Activated naive CD8-positive, alpha-beta T cell treated with anti-CD3 and anti-CD28 coated beads, Interleukin-2, amount 50 U/mL, for 24 hours (primary cell): ENCODE data around the gene TMEM132D.
"Not testable (repeated sequence)": the region's sequence is repeated elsewhere in the genome, so short reads cannot be mapped to it uniquely, and the experiment has no call there.

Experiments
- ATAC-seq: fragments of 150-1000 bp; cut with Tn5 transposase; one replicate; pipeline ENCODE4 v1.10.0; 2021
- DNase-seq: peaks from one replicate; pipeline ENCODE4 v3.0.0; 2021
- H3K27ac Mint-ChIP-seq: one replicate; pipeline ENCODE4 v1.8.0; 2021; ENCODE audit warnings: mild to moderate bottlenecking, mixed read lengths
- H3K27me3 Mint-ChIP-seq: one replicate; pipeline ENCODE4 v1.8.0; 2021; ENCODE audit warnings: mixed read lengths
- H3K36me3 Mint-ChIP-seq: one replicate; pipeline ENCODE4 v1.8.0; 2021; ENCODE audit warnings: low read depth, mixed read lengths
- H3K4me1 Mint-ChIP-seq: one replicate; pipeline ENCODE4 v1.8.0; 2021; ENCODE audit warnings: mixed read lengths
- H3K4me3 Mint-ChIP-seq: one replicate; pipeline ENCODE4 v1.8.0; 2021; ENCODE audit warnings: mild to moderate bottlenecking, moderate library complexity, mixed read lengths
- H3K9me3 Mint-ChIP-seq: one replicate; pipeline ENCODE4 v1.8.0; 2021; ENCODE audit warnings: mixed read lengths

Gene TMEM132D

GRCh38 chr12:129053232-129053631 lies 850.6 kb downstream of the TMEM132D start:
- DNase-seq (no peak), ATAC-seq (no peak)
- no peaks in the 10 kb centered on the region for H3K27me3 Mint-ChIP-seq
- no peak overlapping the region for H3K4me3 Mint-ChIP-seq
- H3K4me1 Mint-ChIP-seq, result no peaks in the 10 kb centered on the region
- H3K27ac Mint-ChIP-seq, result no peak overlapping the region
- H3K9me3 Mint-ChIP-seq, result no peaks in the 10 kb centered on the region
- H3K36me3 Mint-ChIP-seq, result no peaks in the 10 kb centered on the region

DNA sequence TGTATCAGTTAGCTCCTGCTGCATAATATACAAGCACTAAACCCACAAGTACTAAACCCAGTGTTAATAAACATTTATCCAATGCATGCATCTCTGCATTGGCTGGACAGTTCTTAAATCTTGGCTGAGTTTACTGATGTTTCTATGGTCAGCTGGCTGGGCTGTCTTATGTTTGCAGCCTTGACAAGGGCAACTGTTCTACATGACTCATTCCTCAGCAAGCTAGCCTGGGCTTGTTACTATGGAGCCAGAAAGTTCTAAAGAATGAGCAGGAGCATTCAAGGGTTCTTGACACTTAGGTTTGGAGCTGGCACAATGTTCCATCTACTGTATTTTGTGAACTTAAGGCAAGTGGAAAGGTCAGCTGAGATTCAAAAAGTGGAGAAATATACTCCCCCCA lies 851.5 kb downstream of the TMEM132D start:
- H3K27me3 Mint-ChIP-seq, result no peaks in the 10 kb centered on the region
- no peaks in the 10 kb centered on the region for H3K36me3 Mint-ChIP-seq
- no peaks in the 10 kb centered on the region for H3K4me1 Mint-ChIP-seq
- DNase-seq, result no peak
- no peak for ATAC-seq
- no peaks in the 10 kb centered on the region for H3K9me3 Mint-ChIP-seq
- H3K27ac Mint-ChIP-seq, result no peak overlapping the region
- no peak overlapping the region for H3K4me3 Mint-ChIP-seq

GRCh38 chr12:129049917-129050316 lies 853.9 kb downstream of the TMEM132D start:
- no peaks in the 10 kb centered on the region for H3K9me3 Mint-ChIP-seq
- H3K27ac Mint-ChIP-seq, result no peak overlapping the region
- ATAC-seq, result no peak
- H3K4me1 Mint-ChIP-seq, result no peaks in the 10 kb centered on the region
- no peaks in the 10 kb centered on the region for H3K36me3 Mint-ChIP-seq
- H3K4me3 Mint-ChIP-seq, result no peak overlapping the region
- H3K27me3 Mint-ChIP-seq, result no peaks in the 10 kb centered on the region
- no peak for DNase-seq

DNA sequence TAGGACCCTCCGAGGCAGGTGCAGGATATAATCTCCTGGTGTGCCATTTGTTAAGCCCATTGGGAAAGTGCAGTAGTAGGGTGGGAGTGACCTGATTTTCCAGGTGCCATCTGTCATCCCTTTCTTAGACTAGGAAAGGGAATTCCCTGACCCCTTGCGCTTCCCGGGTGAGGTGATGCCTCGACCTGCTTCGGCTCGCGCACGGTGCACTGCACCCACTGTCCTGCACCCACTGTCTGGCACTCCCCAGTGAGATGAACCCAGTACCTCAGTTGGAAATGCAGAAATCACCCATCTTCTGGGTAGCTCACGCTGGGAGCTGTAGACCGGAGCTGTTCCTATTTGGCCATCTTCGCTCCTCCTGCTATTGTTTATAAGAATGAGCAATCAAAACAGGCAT lies 860.5 kb downstream of the TMEM132D start:
- not testable (repeated sequence) for H3K4me3 Mint-ChIP-seq, H3K27ac Mint-ChIP-seq, H3K9me3 Mint-ChIP-seq, H3K27me3 Mint-ChIP-seq, ATAC-seq, H3K36me3 Mint-ChIP-seq, H3K4me1 Mint-ChIP-seq, DNase-seq

DNA sequence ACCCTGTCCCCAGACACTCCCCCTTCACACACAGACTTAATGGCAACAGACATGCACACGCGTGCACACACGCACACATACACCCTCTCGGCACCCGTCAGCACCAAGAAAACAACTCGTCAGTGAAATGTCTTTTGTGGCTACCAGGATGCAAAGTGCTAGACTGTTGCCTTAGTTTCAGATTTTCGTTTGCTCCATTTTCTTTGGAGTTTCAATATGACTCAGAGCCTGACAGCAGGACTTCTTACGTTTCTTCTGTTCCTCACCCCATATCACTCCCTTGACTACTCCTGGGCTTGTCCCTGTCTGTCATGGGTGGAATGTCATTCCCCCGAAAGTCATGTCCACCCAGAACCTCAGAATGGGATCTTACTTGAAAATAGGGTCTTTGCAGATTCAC lies 867.7 kb downstream of the TMEM132D start:
- no peak for ATAC-seq
- DNase-seq, result no peak
- Mint-ChIP-seq H3K4me3 (no peak overlapping the region), H3K4me1 (no peaks in the 10 kb centered on the region), H3K27ac (no peak overlapping the region), H3K9me3 (peaks cover 6% of the 10 kb centered on the region), H3K36me3 (no peaks in the 10 kb centered on the region), H3K27me3 (no peaks in the 10 kb centered on the region)

GRCh38 chr12:129034558-129035289 lies 869.1 kb downstream of the TMEM132D start:
- H3K4me3 Mint-ChIP-seq, result no peak overlapping the region
- no peak overlapping the region for H3K27ac Mint-ChIP-seq
- no peaks in the 10 kb centered on the region for H3K36me3 Mint-ChIP-seq
- no peaks in the 10 kb centered on the region for H3K4me1 Mint-ChIP-seq
- no peaks in the 10 kb centered on the region for H3K27me3 Mint-ChIP-seq
- DNase-seq, result no peak
- ATAC-seq, result no peak
- H3K9me3 Mint-ChIP-seq, result peaks cover 6% of the 10 kb centered on the region

- ATAC-seq, result no peak
- Mint-ChIP-seq H3K4me3 (no peak overlapping the region), H3K36me3 (no peaks in the 10 kb centered on the region), H3K4me1 (no peaks in the 10 kb centered on the region), H3K27ac (no peak overlapping the region), H3K27me3 (no peaks in the 10 kb centered on the region), H3K9me3 (no peaks in the 10 kb centered on the region)
- DNase-seq, result no peak
Measured at GRCh38 chr12:129028844-129029243, 875.0 kb downstream of the TMEM132D start.

DNA sequence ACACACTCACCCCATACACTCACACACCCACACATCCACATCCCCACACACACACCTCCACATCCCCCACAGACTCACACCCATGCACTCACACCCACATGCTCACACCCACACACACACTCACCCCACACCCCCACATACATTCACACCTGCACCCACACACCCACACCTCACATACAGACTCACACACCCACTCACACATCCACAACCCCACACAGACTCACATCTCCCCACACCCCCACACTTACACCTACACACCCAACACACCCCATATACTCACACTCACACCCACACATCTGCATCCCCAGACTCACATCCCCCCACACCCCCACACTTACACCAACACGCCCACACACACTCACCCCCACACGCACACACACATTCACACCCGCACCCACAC lies 878.8 kb downstream of the TMEM132D start:
- Mint-ChIP-seq H3K4me3 (no peak overlapping the region), H3K36me3 (no peaks in the 10 kb centered on the region), H3K27me3 (no peaks in the 10 kb centered on the region), H3K27ac (no peak overlapping the region), H3K4me1 (no peaks in the 10 kb centered on the region), H3K9me3 (peaks cover 13% of the 10 kb centered on the region)
- ATAC-seq (no peak), DNase-seq (no peak)
